ENCODE data around the gene SEMA4G.

The SEMA4G gene

DNA sequence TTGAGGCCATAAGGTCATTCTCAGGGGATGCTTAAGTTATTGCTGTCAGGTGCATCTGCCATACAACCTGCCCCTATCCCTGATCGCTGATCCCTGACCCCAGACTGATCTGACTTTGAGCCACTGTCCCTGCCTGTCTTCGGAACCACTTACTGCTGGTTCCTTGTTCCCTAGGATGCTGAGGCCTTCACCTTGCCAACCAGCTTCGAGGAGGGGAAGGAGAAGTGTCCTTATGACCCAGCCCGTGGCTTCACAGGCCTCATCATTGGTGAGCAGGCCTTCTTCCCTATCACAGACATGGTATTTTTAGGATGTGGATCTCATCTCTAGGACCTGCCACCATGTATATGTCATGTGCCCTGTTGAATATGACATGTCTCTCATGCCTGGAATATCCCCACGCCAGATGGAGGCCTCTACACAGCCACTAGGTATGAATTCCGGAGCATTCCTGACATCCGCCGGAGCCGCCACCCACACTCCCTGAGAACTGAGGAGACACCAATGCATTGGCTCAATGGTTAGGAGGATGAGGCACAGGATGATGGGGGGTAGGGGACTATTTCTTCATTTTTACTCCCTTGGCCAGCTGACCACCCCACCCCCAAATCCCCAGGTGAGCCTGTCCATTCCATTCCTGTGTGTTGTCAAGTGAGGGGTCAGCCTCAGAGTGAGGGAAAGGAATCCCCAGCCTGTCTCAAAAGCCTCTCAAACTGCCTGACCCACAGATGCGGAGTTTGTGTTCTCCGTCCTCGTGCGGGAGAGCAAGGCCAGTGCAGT is 9.0 kb downstream of the SEMA4G start:
- ATAC-seq, result no peak
- TF ChIP-seq ARNTL (CRISPR knock-in tag; IDR thresholded peaks at IDR 0.05; ENCODE audit: borderline replicate concordance, low read depth) (no peak), CSDC2 (CRISPR knock-in tag; IDR thresholded peaks at IDR 0.05) (no peak), ISL1 (CRISPR knock-in tag; IDR thresholded peaks at IDR 0.05) (no peak), OSR1 (CRISPR knock-in tag; IDR thresholded peaks at IDR 0.05) (no peak), ESRRG (CRISPR knock-in tag; IDR thresholded peaks at IDR 0.05) (no peak), ZFP3 (CRISPR knock-in tag; IDR thresholded peaks at IDR 0.05) (no peak)
- TF ChIP-seq, protein P1, sequence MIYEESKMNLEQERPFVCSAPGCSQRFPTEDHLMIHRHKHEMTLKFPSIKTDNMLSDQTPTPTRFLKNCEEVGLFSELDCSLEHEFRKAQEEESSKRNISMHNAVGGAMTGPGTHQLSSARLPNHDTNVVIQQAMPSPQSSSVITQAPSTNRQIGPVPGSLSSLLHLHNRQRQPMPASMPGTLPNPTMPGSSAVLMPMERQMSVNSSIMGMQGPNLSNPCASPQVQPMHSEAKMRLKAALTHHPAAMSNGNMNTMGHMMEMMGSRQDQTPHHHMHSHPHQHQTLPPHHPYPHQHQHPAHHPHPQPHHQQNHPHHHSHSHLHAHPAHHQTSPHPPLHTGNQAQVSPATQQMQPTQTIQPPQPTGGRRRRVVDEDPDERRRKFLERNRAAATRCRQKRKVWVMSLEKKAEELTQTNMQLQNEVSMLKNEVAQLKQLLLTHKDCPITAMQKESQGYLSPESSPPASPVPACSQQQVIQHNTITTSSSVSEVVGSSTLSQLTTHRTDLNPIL (CRISPR knock-in tag; IDR thresholded peaks at IDR 0.05; ENCODE audit: low read depth), result no peak

DNA sequence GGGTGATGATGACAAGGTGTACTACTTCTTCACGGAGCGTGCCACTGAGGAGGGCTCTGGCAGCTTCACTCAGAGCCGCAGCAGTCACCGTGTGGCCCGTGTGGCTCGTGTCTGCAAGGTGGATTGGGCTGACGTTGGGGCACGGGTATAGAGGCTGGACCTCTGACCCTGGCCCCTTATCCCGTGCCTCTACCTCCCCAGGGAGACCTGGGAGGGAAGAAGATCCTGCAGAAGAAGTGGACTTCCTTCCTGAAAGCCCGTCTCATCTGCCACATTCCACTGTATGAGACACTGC is 9.5 kb downstream of the SEMA4G start:
- no peak for ATAC-seq
- no peak for TF ChIP-seq ZNF565 (CRISPR knock-in tag; conservative IDR thresholded peaks at IDR 0.05; ENCODE audit: low read depth)
- no peak for TF ChIP-seq OSR1 (CRISPR knock-in tag; IDR thresholded peaks at IDR 0.05)
- TF ChIP-seq ISL1 (CRISPR knock-in tag; IDR thresholded peaks at IDR 0.05), result no peak
- no peak for TF ChIP-seq PPARA (CRISPR knock-in tag; IDR thresholded peaks at IDR 0.05; ENCODE audit: borderline replicate concordance)
- TF ChIP-seq ZNF70 (CRISPR knock-in tag; IDR thresholded peaks at IDR 0.05), result no peak
- TF ChIP-seq ZNF8 (CRISPR knock-in tag; IDR thresholded peaks at IDR 0.05), result no peak
- TF ChIP-seq SNAI2 (CRISPR knock-in tag; IDR thresholded peaks at IDR 0.05), result no peak
- no peak for TF ChIP-seq TOX (CRISPR knock-in tag; IDR thresholded peaks at IDR 0.05; ENCODE audit: borderline replicate concordance)
- no peak for TF ChIP-seq RARB (CRISPR knock-in tag; IDR thresholded peaks at IDR 0.05)
- TF ChIP-seq GLIS3 (CRISPR knock-in tag; IDR thresholded peaks at IDR 0.05), result no peak
- no peak for TF ChIP-seq TCF4 (CRISPR knock-in tag; IDR thresholded peaks at IDR 0.05; ENCODE audit: borderline replicate concordance)
- TF ChIP-seq ZFP30 (CRISPR knock-in tag; IDR thresholded peaks at IDR 0.05), result no peak
- no peak for TF ChIP-seq ARNTL (CRISPR knock-in tag; IDR thresholded peaks at IDR 0.05; ENCODE audit: borderline replicate concordance, low read depth)
- TF ChIP-seq ESRRG (CRISPR knock-in tag; IDR thresholded peaks at IDR 0.05), result no peak
- TF ChIP-seq TSHZ2 (CRISPR knock-in tag; IDR thresholded peaks at IDR 0.05), result no peak

GRCh38 chr10:100979791-100980272 is 10.5 kb downstream of the SEMA4G start:
- ATAC-seq, result no peak
- TF ChIP-seq, protein P2, sequence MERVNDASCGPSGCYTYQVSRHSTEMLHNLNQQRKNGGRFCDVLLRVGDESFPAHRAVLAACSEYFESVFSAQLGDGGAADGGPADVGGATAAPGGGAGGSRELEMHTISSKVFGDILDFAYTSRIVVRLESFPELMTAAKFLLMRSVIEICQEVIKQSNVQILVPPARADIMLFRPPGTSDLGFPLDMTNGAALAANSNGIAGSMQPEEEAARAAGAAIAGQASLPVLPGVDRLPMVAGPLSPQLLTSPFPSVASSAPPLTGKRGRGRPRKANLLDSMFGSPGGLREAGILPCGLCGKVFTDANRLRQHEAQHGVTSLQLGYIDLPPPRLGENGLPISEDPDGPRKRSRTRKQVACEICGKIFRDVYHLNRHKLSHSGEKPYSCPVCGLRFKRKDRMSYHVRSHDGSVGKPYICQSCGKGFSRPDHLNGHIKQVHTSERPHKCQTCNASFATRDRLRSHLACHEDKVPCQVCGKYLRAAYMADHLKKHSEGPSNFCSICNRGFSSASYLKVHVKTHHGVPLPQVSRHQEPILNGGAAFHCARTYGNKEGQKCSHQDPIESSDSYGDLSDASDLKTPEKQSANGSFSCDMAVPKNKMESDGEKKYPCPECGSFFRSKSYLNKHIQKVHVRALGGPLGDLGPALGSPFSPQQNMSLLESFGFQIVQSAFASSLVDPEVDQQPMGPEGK (CRISPR knock-in tag; IDR thresholded peaks at IDR 0.05; ENCODE audit: borderline replicate concordance), result no peak
- TF ChIP-seq SNAI2 (CRISPR knock-in tag; IDR thresholded peaks at IDR 0.05) (no peak), ARNTL (CRISPR knock-in tag; IDR thresholded peaks at IDR 0.05; ENCODE audit: borderline replicate concordance, low read depth) (no peak), ZNF70 (CRISPR knock-in tag; IDR thresholded peaks at IDR 0.05) (no peak), GLIS3 (CRISPR knock-in tag; IDR thresholded peaks at IDR 0.05) (no peak), ZC3H10 (CRISPR knock-in tag; IDR thresholded peaks at IDR 0.05) (no peak)

GRCh38 chr10:100980311-100980710 is 11.0 kb downstream of the SEMA4G start:
- TF ChIP-seq SNAI2 (CRISPR knock-in tag; IDR thresholded peaks at IDR 0.05), result no peak
- no peak for TF ChIP-seq ZFP30 (CRISPR knock-in tag; IDR thresholded peaks at IDR 0.05)
- no peak for TF ChIP-seq ZNF565 (CRISPR knock-in tag; conservative IDR thresholded peaks at IDR 0.05; ENCODE audit: low read depth)
- ATAC-seq, result no peak

GRCh38 chr10:100980711-100981110 is 11.4 kb downstream of the SEMA4G start:
- no peak for ATAC-seq

More at GRCh38 chr10:100980711-100981110, 11.4 kb downstream of the SEMA4G start:
- TF ChIP-seq PPARA (CRISPR knock-in tag; IDR thresholded peaks at IDR 0.05; ENCODE audit: borderline replicate concordance) (no peak), ZFP30 (CRISPR knock-in tag; IDR thresholded peaks at IDR 0.05) (no peak), TCF4 (CRISPR knock-in tag; IDR thresholded peaks at IDR 0.05; ENCODE audit: borderline replicate concordance) (no peak), ZNF8 (CRISPR knock-in tag; IDR thresholded peaks at IDR 0.05) (no peak), SNAI2 (CRISPR knock-in tag; IDR thresholded peaks at IDR 0.05) (no peak), RARB (CRISPR knock-in tag; IDR thresholded peaks at IDR 0.05) (no peak), ZNF70 (CRISPR knock-in tag; IDR thresholded peaks at IDR 0.05) (no peak), TOX (CRISPR knock-in tag; IDR thresholded peaks at IDR 0.05; ENCODE audit: borderline replicate concordance) (no peak), GLIS3 (CRISPR knock-in tag; IDR thresholded peaks at IDR 0.05) (no peak)
- TF ChIP-seq, protein P2 (CRISPR knock-in tag; IDR thresholded peaks at IDR 0.05; ENCODE audit: borderline replicate concordance), result no peak

Measured in SK-N-SH treated with all-trans-retinoic acid at 6 μM for 48 hours (cell line).